ENCODE results near the gene NTN1. TPM values are rescaled to one million over a fixed set of nuclear protein-coding genes. Genes with fewer than 3 reads are reported as not detected.

The NTN1 gene
- total and polyA plus RNA-seq, 2 of the 4 experiments (the other 2 are of a cell fraction) = under 0.01 to 0.07 TPM

GRCh38 chr17:9121186-9121820 is 100.0 kb downstream of the NTN1 start:
- CTCF ChIA-PET = no interaction called here
- no peak overlapping the region for H3K4me2 ChIP-seq (ENCODE audit: low read depth, low read length)
- H2AK9ac ChIP-seq (replicated peaks; ENCODE audit: low read depth, low read length, poor library complexity) = no peak overlapping the region
- DNase-seq (no peak), ATAC-seq (ENCODE audit: low read depth) (no peak)
- H3K27ac ChIP-seq (ENCODE audit: insufficient read depth, low read length) = no peak overlapping the region
- no peaks in the 10 kb centered on the region for H4K20me1 ChIP-seq (ENCODE audit: insufficient read depth, low read length)
- H2AK5ac ChIP-seq (ENCODE audit: low read depth, low read length) = no peak overlapping the region
- H3K4me3 ChIP-seq (ENCODE audit: insufficient read depth, low read depth, low read length) = no peak overlapping the region
- H3K18ac ChIP-seq (ENCODE audit: low read depth, low read length) = no peak overlapping the region
- H3K36me3 ChIP-seq (ENCODE audit: control insufficient read depth, insufficient read depth, low read length) = no peaks in the 10 kb centered on the region
- H2BK5ac ChIP-seq (ENCODE audit: low read depth, low read length, poor library complexity, severe bottlenecking) = no peak overlapping the region
- in situ Hi-C loops (cut with MboI; ENCODE audit: low sequenced_read_pairs) (no loop called here), dilution Hi-C loops (cut with HindIII; ENCODE audit: low sequenced_read_pairs, unreplicated experiment) (no loop called here), intact Hi-C loops (cut with micrococcal nuclease) (no loop called here)
- no peak overlapping the region for H3K23ac ChIP-seq (ENCODE audit: low read depth, low read length)
- no peaks in the 10 kb centered on the region for H3K79me1 ChIP-seq (ENCODE audit: low read depth in 1 of 2, low read length in 2 of 2)
- H3K9me3 ChIP-seq (ENCODE audit: control insufficient read depth, insufficient read depth, low read length) = peaks cover 3% of the 10 kb centered on the region; the same call in 1 of the 2 replicates
- H3K9me1 ChIP-seq (ENCODE audit: insufficient read depth, low read length) = no peaks in the 10 kb centered on the region
- no peaks in the 10 kb centered on the region for H3K4me1 ChIP-seq (ENCODE audit: control insufficient read depth, insufficient read depth, low read length)
- H3K4ac ChIP-seq (ENCODE audit: low read depth, low read length) = no peak overlapping the region
- no peak overlapping the region for H2BK15ac ChIP-seq (ENCODE audit: low read depth, low read length)
- H4K91ac ChIP-seq (ENCODE audit: insufficient read depth, low read depth, low read length) = no peak overlapping the region
- H2BK120ac ChIP-seq (ENCODE audit: low read depth, low read length) = no peak overlapping the region
- no TSS peak for BruUV-seq (replicated peaks)
- no peak overlapping the region for H3K56ac ChIP-seq (ENCODE audit: extremely low read depth, insufficient read depth, low read length)
- H2AFZ ChIP-seq (replicated peaks; ENCODE audit: low read length, poor library complexity) = no peak overlapping the region
- POLR2A ChIA-PET (ENCODE audit: unreplicated experiment) = no interaction called here
- no peak overlapping the region for H2BK20ac ChIP-seq (ENCODE audit: low read depth, low read length)
- TF ChIP-seq RCOR1 (IDR thresholded peaks at IDR 0.05; ENCODE audit: insufficient replicate concordance, low read length) = no peak
- 80% methylated on average over 2 of the region's 15 CpGs; no CpG with 5 or more reads in 1 of the 2 experiments for WGBS, 2 experiments (ENCODE audit: extremely low coverage in 2 of 2, insufficient read length in 1 of 2)
- no peak overlapping the region for H3K14ac ChIP-seq (replicated peaks; ENCODE audit: low read depth, low read length)
- H4K5ac ChIP-seq (ENCODE audit: low read depth, low read length) = no peak overlapping the region
- no peak overlapping the region for H3K9ac ChIP-seq (ENCODE audit: low read depth, low read length)
- no peak overlapping the region for H4K8ac ChIP-seq (ENCODE audit: low read depth in 2 of 2, low read length in 2 of 2)
- no peaks in the 10 kb centered on the region for H3K27me3 ChIP-seq (ENCODE audit: control insufficient read depth, insufficient read depth, low read length)
